ENCODE results near the gene PRKCI. TPM values are rescaled to one million over a fixed set of nuclear protein-coding genes. Genes with fewer than 3 reads are reported as not detected.

The PRKCI gene
- total and polyA plus RNA-seq, 2 of the 4 experiments (the other 2 are of a cell fraction): 28.7 to 53.4 TPM

- intact Hi-C loops (cut with micrococcal nuclease): no loop called here
- Histone ChIP-seq H3K9me1 (ENCODE audit: insufficient read depth, low read length) (no peaks in the 10 kb centered on the region), H3K18ac (ENCODE audit: low read depth, low read length) (no peak overlapping the region), H4K5ac (ENCODE audit: low read depth, low read length) (no peak overlapping the region), H3K27me3 (ENCODE audit: control insufficient read depth, insufficient read depth, low read length) (no peaks in the 10 kb centered on the region), H4K20me1 (ENCODE audit: insufficient read depth, low read length) (no peaks in the 10 kb centered on the region), H2BK120ac (ENCODE audit: low read depth, low read length) (no peak overlapping the region), H4K8ac (ENCODE audit: low read depth in 2 of 2, low read length in 2 of 2) (no peak overlapping the region), H2BK15ac (ENCODE audit: low read depth, low read length) (no peak overlapping the region), H3K9me3 (ENCODE audit: control insufficient read depth, insufficient read depth, low read length) (peaks cover 3% of the 10 kb centered on the region), H3K4me2 (ENCODE audit: low read depth, low read length) (no peak overlapping the region), H3K36me3 (ENCODE audit: control insufficient read depth, insufficient read depth, low read length) (no peaks in the 10 kb centered on the region), H2BK20ac (ENCODE audit: low read depth, low read length) (no peak overlapping the region), H3K9ac (ENCODE audit: low read depth, low read length) (no peak overlapping the region), H3K56ac (ENCODE audit: extremely low read depth, insufficient read depth, low read length) (no peak overlapping the region), H3K4me1 (ENCODE audit: control insufficient read depth, insufficient read depth, low read length) (peaks cover 2% of the 10 kb centered on the region; the same call in 1 of the 2 replicates), H2AK9ac (replicated peaks; ENCODE audit: low read depth, low read length, poor library complexity) (no peak overlapping the region), H2AK5ac (ENCODE audit: low read depth, low read length) (no peak overlapping the region), H2BK5ac (ENCODE audit: low read depth, low read length, poor library complexity, severe bottlenecking) (no peak overlapping the region), H3K79me1 (ENCODE audit: low read depth in 1 of 2, low read length in 2 of 2) (no peaks in the 10 kb centered on the region), H3K14ac (replicated peaks; ENCODE audit: low read depth, low read length) (no peak overlapping the region), H3K4me3 (ENCODE audit: insufficient read depth, low read depth, low read length) (no peak overlapping the region), H2AFZ (replicated peaks; ENCODE audit: low read length, poor library complexity) (no peak overlapping the region), H4K91ac (ENCODE audit: insufficient read depth, low read depth, low read length) (no peak overlapping the region), H3K23ac (ENCODE audit: low read depth, low read length) (no peak overlapping the region), H3K4ac (ENCODE audit: low read depth, low read length) (no peak overlapping the region), H3K27ac (ENCODE audit: insufficient read depth, low read length) (no peak overlapping the region)
- ChIA-PET CTCF (no interaction called here), POLR2A (ENCODE audit: unreplicated experiment) (no interaction called here)
- dilution Hi-C loops (cut with HindIII; ENCODE audit: low sequenced_read_pairs, unreplicated experiment): no loop called here
- 97% methylated on average over 12 of the region's 24 CpGs; no CpG with 5 or more reads in 1 of the 2 experiments for WGBS, 2 experiments (ENCODE audit: extremely low coverage in 2 of 2, insufficient read length in 1 of 2)
- DNase-seq (no peak), ATAC-seq (ENCODE audit: low read depth) (no peak)
- in situ Hi-C loops (cut with MboI; ENCODE audit: low sequenced_read_pairs): no loop called here
- no TSS peak for BruUV-seq (replicated peaks)
- TF ChIP-seq FOS (IDR thresholded peaks at IDR 0.05; ENCODE audit: low read depth, low read length) (no peak), NFE2L2 (IDR thresholded peaks at IDR 0.05; ENCODE audit: low read depth, low read length) (no peak), MXI1 (IDR thresholded peaks at IDR 0.05; ENCODE audit: borderline replicate concordance, low read depth, low read length) (no peak), CEBPB (IDR thresholded peaks at IDR 0.05; ENCODE audit: low read depth, low read length) (no peak), BHLHE40 (IDR thresholded peaks at IDR 0.05; ENCODE audit: low read depth, low read length) (no peak), SMC3 (IDR thresholded peaks at IDR 0.05; ENCODE audit: low read depth, low read length) (no peak), RCOR1 (IDR thresholded peaks at IDR 0.05; ENCODE audit: insufficient replicate concordance, low read length) (no peak), RFX5 (IDR thresholded peaks at IDR 0.05; ENCODE audit: low read depth, low read length) (no peak), CTCF (conservative IDR thresholded peaks at IDR 0.05; ENCODE audit: low read depth, low read length) (no peak), CHD1 (IDR thresholded peaks at IDR 0.05; ENCODE audit: low read depth, low read length) (no peak), MAFK (IDR thresholded peaks at IDR 0.05; ENCODE audit: low read depth, low read length) (no peak), MAZ (IDR thresholded peaks at IDR 0.05; ENCODE audit: borderline replicate concordance, low read depth, low read length) (no peak), POLR2A (IDR thresholded peaks at IDR 0.05; ENCODE audit: low read depth, low read length) (no peak)
- TF ChIP-seq, protein P1, sequence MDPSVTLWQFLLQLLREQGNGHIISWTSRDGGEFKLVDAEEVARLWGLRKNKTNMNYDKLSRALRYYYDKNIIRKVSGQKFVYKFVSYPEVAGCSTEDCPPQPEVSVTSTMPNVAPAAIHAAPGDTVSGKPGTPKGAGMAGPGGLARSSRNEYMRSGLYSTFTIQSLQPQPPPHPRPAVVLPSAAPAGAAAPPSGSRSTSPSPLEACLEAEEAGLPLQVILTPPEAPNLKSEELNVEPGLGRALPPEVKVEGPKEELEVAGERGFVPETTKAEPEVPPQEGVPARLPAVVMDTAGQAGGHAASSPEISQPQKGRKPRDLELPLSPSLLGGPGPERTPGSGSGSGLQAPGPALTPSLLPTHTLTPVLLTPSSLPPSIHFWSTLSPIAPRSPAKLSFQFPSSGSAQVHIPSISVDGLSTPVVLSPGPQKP (IDR thresholded peaks at IDR 0.05; ENCODE audit: borderline replicate concordance, low read depth, low read length): no peak
- TF ChIP-seq, protein P2, sequence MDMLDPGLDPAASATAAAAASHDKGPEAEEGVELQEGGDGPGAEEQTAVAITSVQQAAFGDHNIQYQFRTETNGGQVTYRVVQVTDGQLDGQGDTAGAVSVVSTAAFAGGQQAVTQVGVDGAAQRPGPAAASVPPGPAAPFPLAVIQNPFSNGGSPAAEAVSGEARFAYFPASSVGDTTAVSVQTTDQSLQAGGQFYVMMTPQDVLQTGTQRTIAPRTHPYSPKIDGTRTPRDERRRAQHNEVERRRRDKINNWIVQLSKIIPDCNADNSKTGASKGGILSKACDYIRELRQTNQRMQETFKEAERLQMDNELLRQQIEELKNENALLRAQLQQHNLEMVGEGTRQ (IDR thresholded peaks at IDR 0.05; ENCODE audit: low read depth, low read length): no peak
Observed at GRCh38 chr3:170327040-170327808, 105.0 kb downstream of the PRKCI start.
